ENCODE data around the gene KCNQ1. TPM values are rescaled to one million over a fixed set of nuclear protein-coding genes. Genes with fewer than 3 reads are reported as not detected.

KCNQ1 gene
- total RNA-seq, 1 donor from 2014 or later = 1.6 TPM

- TF ChIP-seq CTCF (IDR thresholded peaks at IDR 0.05; ENCODE audit: insufficient read depth, low read length, severe bottlenecking) = no peak
- H3K27me3 ChIP-seq (ENCODE audit: control insufficient read depth, insufficient read depth, low read length) = peaks cover 1% of the 10 kb centered on the region
- no peaks in the 10 kb centered on the region for H3K36me3 ChIP-seq (ENCODE audit: control insufficient read depth, insufficient read depth, low read length)
- no peak for DNase-seq (ENCODE audit: low read depth)
- no peak for FAIRE-seq
- H3K4me3 ChIP-seq (ENCODE audit: low read depth, low read length) = no peak overlapping the region
Observed at GRCh38 chr11:2511421-2512369, 66.9 kb downstream of the KCNQ1 start.

GRCh38 chr11:2512431-2513407, 67.9 kb downstream of the KCNQ1 start:
- DNase-seq (ENCODE audit: low read depth) (no peak), FAIRE-seq (no peak)
- no peaks in the 10 kb centered on the region for H3K36me3 ChIP-seq (ENCODE audit: control insufficient read depth, insufficient read depth, low read length)
- no peak overlapping the region for H3K4me3 ChIP-seq (ENCODE audit: low read depth, low read length)
- no peak for TF ChIP-seq CTCF (IDR thresholded peaks at IDR 0.05; ENCODE audit: insufficient read depth, low read length, severe bottlenecking)
- no peaks in the 10 kb centered on the region for H3K27me3 ChIP-seq (ENCODE audit: control insufficient read depth, insufficient read depth, low read length)

GRCh38 chr11:2513441-2513840, 68.6 kb downstream of the KCNQ1 start:
- DNase-seq (ENCODE audit: low read depth) = no peak
- Histone ChIP-seq H3K27me3 (ENCODE audit: control insufficient read depth, insufficient read depth, low read length) (no peaks in the 10 kb centered on the region), H3K4me3 (ENCODE audit: low read depth, low read length) (no peak overlapping the region), H3K36me3 (ENCODE audit: control insufficient read depth, insufficient read depth, low read length) (no peaks in the 10 kb centered on the region)
- FAIRE-seq = no peak
- no peak for TF ChIP-seq CTCF (IDR thresholded peaks at IDR 0.05; ENCODE audit: insufficient read depth, low read length, severe bottlenecking)

GRCh38 chr11:2515401-2516275, 70.8 kb downstream of the KCNQ1 start:
- no peak for FAIRE-seq
- no peak for TF ChIP-seq CTCF (IDR thresholded peaks at IDR 0.05; ENCODE audit: insufficient read depth, low read length, severe bottlenecking)
- no peaks in the 10 kb centered on the region for H3K27me3 ChIP-seq (ENCODE audit: control insufficient read depth, insufficient read depth, low read length)
- H3K36me3 ChIP-seq (ENCODE audit: control insufficient read depth, insufficient read depth, low read length) = no peaks in the 10 kb centered on the region
- no peak for DNase-seq (ENCODE audit: low read depth)
- H3K4me3 ChIP-seq (ENCODE audit: low read depth, low read length) = no peak overlapping the region

GRCh38 chr11:2516276-2517015, 71.6 kb downstream of the KCNQ1 start:
- no peak for DNase-seq (ENCODE audit: low read depth)
- H3K4me3 ChIP-seq (ENCODE audit: low read depth, low read length) = no peak overlapping the region
- TF ChIP-seq CTCF (IDR thresholded peaks at IDR 0.05; ENCODE audit: insufficient read depth, low read length, severe bottlenecking) = no peak
- H3K27me3 ChIP-seq (ENCODE audit: control insufficient read depth, insufficient read depth, low read length) = no peaks in the 10 kb centered on the region
- no peaks in the 10 kb centered on the region for H3K36me3 ChIP-seq (ENCODE audit: control insufficient read depth, insufficient read depth, low read length)
- no peak for FAIRE-seq

Measured in bronchial epithelial cell (primary cell).